Caco-2 (cell line): ENCODE results near the gene ATP1A3. TPM values are rescaled to one million over a fixed set of nuclear protein-coding genes. Genes with fewer than 3 reads are reported as not detected.
A peak's percentile ranks its signal among the peaks of the same experiment; 100 is the strongest.

Experiments
- BruUV-seq: library from RNA; stranded (reverse); fragments of 400-500 nt; replicated peaks from 2 replicates; lab custom pipeline; 2021; lab: Mats Ljungman, UMichigan
- CTCF ChIA-PET: fragments of 300-600 bp; sonication (Branson Sonifier 250); formaldehyde crosslinking; loops from one replicate; lab custom pipeline; 2022; ENCODE audit warnings: antibody characterized with exemption; lab: Charles Lee
- POLR2A ChIA-PET: fragments of 300-600 bp; sonication (Branson Sonifier 250); formaldehyde crosslinking; loops from one replicate; lab custom pipeline; 2022; ENCODE audit warnings: antibody characterized with exemption; lab: Charles Lee
- DNase-seq, 2 experiments: peaks; one replicate each; pipeline versions ENCODE4 v3.0.0 to v3.0.0-alpha.2; 2020 to 2022
- H3K27me3 ChIP-seq: replicated peaks from 2 replicates; pipeline ENCODE4 v1.6.0; 2011; ENCODE audit warnings: low read length; ENCODE audit not compliant: control insufficient read depth, insufficient read depth
- H3K36me3 ChIP-seq: 2 replicates; pipeline ENCODE4 v1.5.1; 2011; ENCODE audit warnings: low read length; ENCODE audit not compliant: control insufficient read depth, insufficient read depth
- H3K4me1 ChIP-seq: fragments of 250-450 bp; sonication (Bioruptor Pico); 2 replicates; pipeline ENCODE4 v1.5.1; 2020; ENCODE audit warnings: mild to moderate bottlenecking
- H3K4me3 ChIP-seq: 2 replicates; pipeline ENCODE4 v1.5.1; 2011; ENCODE audit warnings: low read depth, mild to moderate bottlenecking, control low read depth, low read length
- H3K9me3 ChIP-seq: fragments of 250-450 bp; sonication (Bioruptor Pico); 2 replicates; pipeline ENCODE4 v1.5.1; 2020; ENCODE audit warnings: mild to moderate bottlenecking, moderate library complexity
- H3K27ac Mint-ChIP-seq: one replicate; pipeline ENCODE4 v1.8.0; 2022; ENCODE audit warnings: mixed read lengths; ENCODE audit not compliant: unreplicated experiment
- H3K27me3 Mint-ChIP-seq: one replicate; pipeline ENCODE4 v1.8.0; 2022; ENCODE audit warnings: mixed read lengths; ENCODE audit not compliant: insufficient read depth, unreplicated experiment
- H3K36me3 Mint-ChIP-seq: one replicate; pipeline ENCODE4 v1.8.0; 2022; ENCODE audit warnings: mild to moderate bottlenecking, mixed read lengths; ENCODE audit not compliant: insufficient read depth, unreplicated experiment
- H3K4me1 Mint-ChIP-seq: one replicate; pipeline ENCODE4 v1.8.0; 2022; ENCODE audit warnings: low read depth, mixed read lengths; ENCODE audit not compliant: unreplicated experiment
- H3K4me3 Mint-ChIP-seq: one replicate; pipeline ENCODE4 v1.8.0; 2022; ENCODE audit warnings: mild to moderate bottlenecking, moderate library complexity, mixed read lengths; ENCODE audit not compliant: unreplicated experiment
- H3K9me3 Mint-ChIP-seq: one replicate; pipeline ENCODE4 v1.8.0; 2022; ENCODE audit warnings: mixed read lengths; ENCODE audit not compliant: unreplicated experiment
- CTCF ChIP-seq, 2 experiments: fragments of 200-600 bp in 1 of 2; IDR thresholded peaks; 1 replicate in 1 of 2; 2 replicates in 1 of 2; pipeline versions ENCODE4 v1.5.1 to v1.8.0; 2011 to 2022; ENCODE audit warnings: antibody characterized with exemption in 1 of 2, control low read depth in 1 of 2, inconsistent platforms in 1 of 2, low read depth in 1 of 2, low read length in 1 of 2, mild to moderate bottlenecking in 1 of 2, moderate library complexity in 1 of 2; ENCODE audit not compliant: insufficient read depth in 1 of 2, severe bottlenecking in 1 of 2, unreplicated experiment in 1 of 2
- intact Hi-C: fragments of 100-400 bp; cut with micrococcal nuclease; formaldehyde crosslinking; loops from one replicate; pipeline ENCODE4 v1.10.0; 2022; ENCODE audit not compliant: unreplicated experiment
- total RNA-seq: library from RNA; stranded (reverse); gene quantifications from 2 replicates; pipeline ENCODE4 v1.2.3, GENCODE V29; 2022

Gene ATP1A3
- total RNA-seq, 1 experiment from 2014 or later, result 0.54 TPM

- Mint-ChIP-seq H3K36me3 (no peaks in the 10 kb centered on the region), H3K4me3 (peak within 1 kb of the TSS; percentile 81), H3K27me3 (peaks cover 4% of the 10 kb centered on the region), H3K27ac (no peak within 1 kb of the TSS), H3K4me1 (peaks cover 17% of the 10 kb centered on the region), H3K9me3 (no peaks in the 10 kb centered on the region)
- intact Hi-C loops, result no loop called here
- H3K4me1 ChIP-seq, result peaks cover 24% of the 10 kb centered on the region
- no peak for DNase-seq
- peak within 1 kb of the TSS; percentile 59 for H3K4me3 ChIP-seq
- no peaks in the 10 kb centered on the region for H3K9me3 ChIP-seq
- no peak for TF ChIP-seq CTCF (IDR thresholded peaks at IDR 0.05; ENCODE audit: insufficient read depth in 1 of 2, low read depth in 1 of 2, low read length in 1 of 2, severe bottlenecking in 1 of 2, unreplicated experiment in 1 of 2)
- ChIA-PET POLR2A (interaction anchor here (0.7 kb wide), 1 partner anchor 44 kb away, joined by 4 read pairs; no protein-coding TSS in a partner anchor), CTCF (interaction anchor here (0.6 to 1.0 kb wide), 6 partner anchors 9 to 564 kb away, joined by 3 to 8 read pairs (median 4); partner anchors contain the start of gene B9D2)
- BruUV-seq, result no TSS peak
- no peaks in the 10 kb centered on the region; the same call in 1 of the 2 replicates for H3K27me3 ChIP-seq
- no peaks in the 10 kb centered on the region for H3K36me3 ChIP-seq
These were observed 65.8 kb downstream of the ATP1A3 start, which contains the start of gene ERFL for GRCh38 chr19:41928221-41928683. Gene ERFL (minus strand): TSS chr19:41928449. CDS start chr19:41912919, 15,530 bp downstream.

- no peaks in the 10 kb centered on the region for H3K9me3 Mint-ChIP-seq
- CTCF ChIA-PET, result interaction anchor here (0.6 to 1.0 kb wide), 5 partner anchors 15 to 564 kb away, joined by 3 to 5 read pairs (median 4); partner anchors contain the start of gene B9D2
- H3K27ac Mint-ChIP-seq, result no peak overlapping the region
- H3K4me3 Mint-ChIP-seq, result peak overlapping the region; percentile 81
- no peaks in the 10 kb centered on the region for H3K36me3 ChIP-seq
- BruUV-seq, result no TSS peak
- H3K9me3 ChIP-seq, result no peaks in the 10 kb centered on the region
- peaks cover 6% of the 10 kb centered on the region for H3K27me3 Mint-ChIP-seq
- peak overlapping the region; percentile 59 for H3K4me3 ChIP-seq
- no peak for TF ChIP-seq CTCF (IDR thresholded peaks at IDR 0.05; ENCODE audit: insufficient read depth in 1 of 2, low read depth in 1 of 2, low read length in 1 of 2, severe bottlenecking in 1 of 2, unreplicated experiment in 1 of 2)
- intact Hi-C loops, result no loop called here
- peaks cover 24% of the 10 kb centered on the region for H3K4me1 ChIP-seq
- no peaks in the 10 kb centered on the region; the same call in 1 of the 2 replicates for H3K27me3 ChIP-seq
- H3K36me3 Mint-ChIP-seq, result no peaks in the 10 kb centered on the region
- peaks cover 18% of the 10 kb centered on the region for H3K4me1 Mint-ChIP-seq
- DNase-seq, result no peak
- POLR2A ChIA-PET, result interaction anchor here (0.7 kb wide), 1 partner anchor 43 kb away, joined by 4 read pairs; no protein-coding TSS in a partner anchor
These were observed 66.4 kb downstream of the ATP1A3 start for GRCh38 chr19:41927497-41928192.

GRCh38 chr19:41926763-41927496 is 67.1 kb downstream of the ATP1A3 start:
- H3K9me3 ChIP-seq, result no peaks in the 10 kb centered on the region
- H3K27me3 Mint-ChIP-seq, result peaks cover 9% of the 10 kb centered on the region

More at GRCh38 chr19:41926763-41927496, 67.1 kb downstream of the ATP1A3 start:
- H3K4me3 Mint-ChIP-seq, result no peak overlapping the region
- H3K4me3 ChIP-seq, result no peak overlapping the region
- no peak for TF ChIP-seq CTCF (IDR thresholded peaks at IDR 0.05; ENCODE audit: insufficient read depth in 1 of 2, low read depth in 1 of 2, low read length in 1 of 2, severe bottlenecking in 1 of 2, unreplicated experiment in 1 of 2)
- ChIA-PET CTCF (interaction anchor here (0.8 kb wide), 1 partner anchor 16 kb away, joined by 3 read pairs; no protein-coding TSS in a partner anchor), POLR2A (no interaction called here)
- H3K4me1 ChIP-seq, result peaks cover 24% of the 10 kb centered on the region
- BruUV-seq, result no TSS peak
- H3K4me1 Mint-ChIP-seq, result peaks cover 20% of the 10 kb centered on the region
- DNase-seq, result no peak
- intact Hi-C loops, result no loop called here
- no peaks in the 10 kb centered on the region for H3K36me3 Mint-ChIP-seq
- H3K27me3 ChIP-seq, result no peaks in the 10 kb centered on the region; the same call in 1 of the 2 replicates
- H3K36me3 ChIP-seq, result no peaks in the 10 kb centered on the region
- no peaks in the 10 kb centered on the region for H3K9me3 Mint-ChIP-seq
- no peak overlapping the region for H3K27ac Mint-ChIP-seq
